Adrenal gland (tissue), 5 donors: ENCODE data around the gene KIF26B.

ENCODE experiments used
- POLR2A ChIP-seq, 2 donors: fragments of 450-650 bp; IDR thresholded peaks; one replicate each; pipeline ENCODE4 v1.6.1; 2017; ENCODE audit warnings: antibody characterized with exemption in 2 of 2, mild to moderate bottlenecking in 2 of 2, moderate library complexity in 1 of 2
- TF ChIP-seq, protein P1 (sequence below), 6 experiments: fragments of 450-650 bp in 4 of 6; fragments of 200-600 bp in 2 of 6; sonication (generic) in 1 of 6; IDR thresholded peaks; 1 replicate in 5 of 6; 2 replicates in 1 of 6; pipeline versions ENCODE4 v1.5.1 to v1.8.0; 2016 to 2021; ENCODE audit warnings: antibody characterized with exemption in 6 of 6, mild to moderate bottlenecking in 2 of 6, moderate library complexity in 1 of 6
- donor health status: DM: no; HTN: no; CAD: no.

DNA sequence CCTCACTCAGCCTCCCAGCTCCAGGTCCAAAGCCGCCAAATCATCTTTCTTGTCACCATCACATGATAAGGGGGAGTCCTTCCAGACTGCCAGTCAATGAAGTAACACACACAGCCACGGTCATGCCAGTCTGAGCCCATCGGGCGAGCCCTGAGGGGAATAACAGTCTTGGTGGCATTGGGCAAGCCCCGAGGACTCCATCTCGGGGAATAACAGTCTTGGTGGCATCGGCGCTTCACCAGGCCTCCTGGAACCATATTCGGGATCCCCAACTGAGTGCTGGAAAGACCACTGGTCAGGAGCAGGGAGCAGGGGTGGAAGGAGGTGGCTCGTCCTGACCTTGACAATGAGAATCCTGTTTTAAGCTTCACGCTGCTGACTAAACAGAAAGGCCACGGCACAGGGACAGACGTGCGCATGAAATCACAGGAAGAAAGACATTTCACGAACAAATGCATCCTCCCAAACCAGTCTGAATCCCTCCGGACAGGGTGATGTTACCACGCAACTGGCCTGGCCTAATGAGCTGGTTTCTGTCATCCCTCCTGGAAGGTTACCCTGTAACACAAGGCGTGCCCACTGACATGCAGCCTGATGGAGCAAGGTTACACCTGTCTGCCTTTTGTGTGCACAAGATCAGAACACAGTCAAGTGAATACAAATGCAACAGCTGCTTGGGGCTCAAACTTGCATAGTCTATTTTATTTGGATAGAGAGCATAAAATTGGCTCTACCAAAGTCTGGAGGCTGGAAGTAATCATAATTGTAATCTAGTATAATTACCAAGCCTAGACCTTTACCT, 517.4 kb downstream of the KIF26B start:
- TF ChIP-seq, protein P1, sequence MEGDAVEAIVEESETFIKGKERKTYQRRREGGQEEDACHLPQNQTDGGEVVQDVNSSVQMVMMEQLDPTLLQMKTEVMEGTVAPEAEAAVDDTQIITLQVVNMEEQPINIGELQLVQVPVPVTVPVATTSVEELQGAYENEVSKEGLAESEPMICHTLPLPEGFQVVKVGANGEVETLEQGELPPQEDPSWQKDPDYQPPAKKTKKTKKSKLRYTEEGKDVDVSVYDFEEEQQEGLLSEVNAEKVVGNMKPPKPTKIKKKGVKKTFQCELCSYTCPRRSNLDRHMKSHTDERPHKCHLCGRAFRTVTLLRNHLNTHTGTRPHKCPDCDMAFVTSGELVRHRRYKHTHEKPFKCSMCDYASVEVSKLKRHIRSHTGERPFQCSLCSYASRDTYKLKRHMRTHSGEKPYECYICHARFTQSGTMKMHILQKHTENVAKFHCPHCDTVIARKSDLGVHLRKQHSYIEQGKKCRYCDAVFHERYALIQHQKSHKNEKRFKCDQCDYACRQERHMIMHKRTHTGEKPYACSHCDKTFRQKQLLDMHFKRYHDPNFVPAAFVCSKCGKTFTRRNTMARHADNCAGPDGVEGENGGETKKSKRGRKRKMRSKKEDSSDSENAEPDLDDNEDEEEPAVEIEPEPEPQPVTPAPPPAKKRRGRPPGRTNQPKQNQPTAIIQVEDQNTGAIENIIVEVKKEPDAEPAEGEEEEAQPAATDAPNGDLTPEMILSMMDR (IDR thresholded peaks at IDR 0.05), result no peak
- TF ChIP-seq POLR2A (IDR thresholded peaks at IDR 0.05), result no peak
